Cardiac muscle cell (in vitro differentiated cells and primary cell): Measurements from ENCODE around the gene NIPBL. TPM values are rescaled to one million over a fixed set of nuclear protein-coding genes. Genes with fewer than 3 reads are reported as not detected.

ENCODE experiments used
- DNase-seq, 2 donors: peaks; one replicate each; pipeline versions ENCODE4 v3.0.0 to v3.0.0-alpha.2; 2010 to 2017; ENCODE audit warnings: low read depth in 1 of 2, low spot score in 1 of 2
- H3K27ac ChIP-seq: fragments of 200-600 bp; sonication (generic); 2 replicates; pipeline ENCODE4 v1.5.1; 2016
- H3K27me3 ChIP-seq: fragments of 200-600 bp; sonication (generic); 2 replicates; pipeline ENCODE4 v1.6.0; 2016; ENCODE audit warnings: control low read depth
- H3K36me3 ChIP-seq: fragments of 200-600 bp; sonication (generic); 2 replicates; pipeline ENCODE4 v1.5.1; 2016; ENCODE audit warnings: control low read depth
- H3K4me1 ChIP-seq: fragments of 200-600 bp; sonication (generic); 2 replicates; pipeline ENCODE4 v1.8.1; 2017; ENCODE audit warnings: low read depth, mild to moderate bottlenecking, mixed run types
- H3K4me3 ChIP-seq: fragments of 200-600 bp; sonication (generic); 2 replicates; pipeline ENCODE4 v1.5.1; 2016; ENCODE audit warnings: mild to moderate bottlenecking
- H3K9me3 ChIP-seq: fragments of 200-600 bp; sonication (generic); 2 replicates; pipeline ENCODE4 v1.5.1; 2017; ENCODE audit warnings: low read depth, mild to moderate bottlenecking, control low read depth
- polyA plus RNA-seq: library from polyadenylated mRNA; unstranded; fragments of >200 nt; fragmentation: Nextera tagmentation; extraction: Ambion mirVana; gene quantifications from 2 replicates; pipeline ENCODE4 v1.2.1, GENCODE V29; 2016
- total RNA-seq: library from RNA; depleted of rRNA; stranded (reverse); fragments of >200 nt; gene quantifications from 2 replicates; pipeline ENCODE4 v1.2.3, GENCODE V29; 2016
- TF ChIP-seq, protein P1 (sequence below): IDR thresholded peaks from 2 replicates; pipeline ENCODE4 v1.5.1; 2012; ENCODE audit warnings: low read depth, mild to moderate bottlenecking, low read length

The NIPBL gene
- total and polyA plus RNA-seq, 2 experiments from 2014 or later, result 19.1 to 43.9 TPM

DNA sequence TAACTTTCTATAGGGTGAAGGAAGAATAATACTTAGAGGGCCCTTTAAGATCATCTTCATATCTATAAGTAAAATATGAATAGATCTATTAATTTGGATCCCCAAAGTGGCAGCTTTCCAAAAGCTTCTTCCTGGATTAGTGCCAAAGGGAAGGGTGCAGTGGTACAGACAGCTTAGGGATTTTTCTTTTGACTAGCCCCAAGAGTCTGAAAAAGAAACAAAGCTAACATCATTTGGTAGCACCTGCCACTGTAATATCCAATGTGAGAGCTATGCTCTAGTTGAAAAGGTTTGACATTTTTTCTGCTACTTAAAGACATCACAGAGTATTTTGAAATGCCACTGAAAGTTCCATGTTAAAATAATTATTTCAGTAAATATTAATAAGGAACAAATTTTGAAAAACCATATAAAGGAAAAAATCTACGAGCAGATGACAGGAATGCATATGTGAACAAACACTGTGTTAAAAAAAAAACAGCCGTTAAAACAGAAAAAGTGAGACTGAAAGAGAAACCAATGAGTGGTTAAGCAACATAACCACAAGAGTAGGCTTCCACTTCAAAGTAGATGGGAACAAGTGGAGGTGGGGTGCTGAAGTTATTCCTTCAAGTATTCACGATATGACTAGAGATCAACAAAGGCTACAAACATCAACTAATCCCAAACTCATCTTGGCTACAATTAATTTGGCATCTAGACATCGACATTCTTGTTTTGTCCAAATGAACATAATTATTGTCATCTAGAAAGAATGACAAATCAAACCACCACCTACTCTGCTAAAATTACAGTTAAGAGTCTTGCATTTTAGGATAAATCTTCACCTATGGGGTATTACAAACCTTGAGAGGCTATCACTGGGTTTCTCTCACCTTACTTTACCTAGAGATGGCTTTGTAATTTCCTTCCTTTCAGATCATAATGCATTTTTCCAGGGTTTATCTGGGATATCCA, 235.1 kb downstream of the NIPBL start:
- Histone ChIP-seq H3K36me3 (peaks cover 34% of the 10 kb centered on the region), H3K4me1 (no peaks in the 10 kb centered on the region), H3K9me3 (no peaks in the 10 kb centered on the region), H3K27ac (no peak overlapping the region), H3K27me3 (no peaks in the 10 kb centered on the region), H3K4me3 (no peak overlapping the region)
- no peak for DNase-seq
- TF ChIP-seq, protein P1, sequence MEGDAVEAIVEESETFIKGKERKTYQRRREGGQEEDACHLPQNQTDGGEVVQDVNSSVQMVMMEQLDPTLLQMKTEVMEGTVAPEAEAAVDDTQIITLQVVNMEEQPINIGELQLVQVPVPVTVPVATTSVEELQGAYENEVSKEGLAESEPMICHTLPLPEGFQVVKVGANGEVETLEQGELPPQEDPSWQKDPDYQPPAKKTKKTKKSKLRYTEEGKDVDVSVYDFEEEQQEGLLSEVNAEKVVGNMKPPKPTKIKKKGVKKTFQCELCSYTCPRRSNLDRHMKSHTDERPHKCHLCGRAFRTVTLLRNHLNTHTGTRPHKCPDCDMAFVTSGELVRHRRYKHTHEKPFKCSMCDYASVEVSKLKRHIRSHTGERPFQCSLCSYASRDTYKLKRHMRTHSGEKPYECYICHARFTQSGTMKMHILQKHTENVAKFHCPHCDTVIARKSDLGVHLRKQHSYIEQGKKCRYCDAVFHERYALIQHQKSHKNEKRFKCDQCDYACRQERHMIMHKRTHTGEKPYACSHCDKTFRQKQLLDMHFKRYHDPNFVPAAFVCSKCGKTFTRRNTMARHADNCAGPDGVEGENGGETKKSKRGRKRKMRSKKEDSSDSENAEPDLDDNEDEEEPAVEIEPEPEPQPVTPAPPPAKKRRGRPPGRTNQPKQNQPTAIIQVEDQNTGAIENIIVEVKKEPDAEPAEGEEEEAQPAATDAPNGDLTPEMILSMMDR, result no peak

DNA sequence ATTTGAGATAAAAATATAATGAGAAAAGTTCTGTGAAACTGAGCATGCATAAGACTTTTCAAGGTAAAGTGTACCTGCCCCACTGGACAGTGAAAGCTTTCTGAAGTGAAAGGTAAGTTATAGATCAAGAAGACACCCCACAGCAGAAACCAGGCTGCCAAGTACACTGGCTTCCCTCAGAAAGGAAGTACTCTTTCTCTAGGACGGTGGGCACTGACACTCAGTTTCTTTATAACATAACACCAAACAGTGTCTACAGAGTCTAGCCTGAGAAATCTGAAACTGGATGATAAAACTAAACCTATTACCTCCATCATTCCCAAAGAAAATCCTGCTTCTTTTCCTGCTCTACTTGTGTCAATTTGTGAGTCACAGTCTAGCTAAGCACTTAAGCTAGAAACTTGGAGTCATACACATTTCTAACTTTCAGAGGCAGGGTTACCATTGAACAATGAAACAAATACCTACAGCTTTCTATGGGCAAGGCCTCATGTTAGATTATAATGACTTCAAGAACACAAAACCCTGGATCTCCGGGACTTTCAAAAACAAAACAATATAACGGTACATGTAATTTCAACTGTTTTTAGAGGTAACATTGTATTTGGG, 235.9 kb downstream of the NIPBL start:
- TF ChIP-seq, protein P1, result no peak
- Histone ChIP-seq H3K27ac (no peak overlapping the region), H3K36me3 (peaks cover 27% of the 10 kb centered on the region), H3K9me3 (no peaks in the 10 kb centered on the region), H3K4me3 (no peak overlapping the region), H3K4me1 (no peaks in the 10 kb centered on the region), H3K27me3 (no peaks in the 10 kb centered on the region)
- no peak for DNase-seq
